Loucy (cell line): ENCODE results near the gene IMP3.

Source experiments
- H2AFZ ChIP-seq: fragments of 200-600 bp; sonication (generic); 2 replicates; pipeline ENCODE4 v1.6.0; 2016; ENCODE audit warnings: antibody characterized with exemption, mild to moderate bottlenecking, low read length, moderate library complexity
- H3F3A ChIP-seq: fragments of 200-600 bp; 2 replicates; pipeline ENCODE4 v1.6.0; 2016; ENCODE audit warnings: antibody characterized with exemption, low read depth, mild to moderate bottlenecking
- H3K27me3 ChIP-seq: fragments of 200-600 bp; sonication (generic); 2 replicates; pipeline ENCODE4 v1.6.1; 2014; ENCODE audit warnings: low read length, mild to moderate bottlenecking; ENCODE audit not compliant: insufficient read depth, poor library complexity, severe bottlenecking
- H3K36me3 ChIP-seq: fragments of 200-600 bp; sonication (generic); 2 replicates; pipeline ENCODE4 v1.6.1; 2016; ENCODE audit warnings: low read length; ENCODE audit not compliant: insufficient read depth
- H3K4me1 ChIP-seq: fragments of 200-600 bp; sonication (generic); 2 replicates; pipeline ENCODE4 v1.5.1; 2014; ENCODE audit warnings: low read length, mild to moderate bottlenecking; ENCODE audit not compliant: insufficient read depth, poor library complexity, severe bottlenecking
- H3K4me2 ChIP-seq: fragments of 200-600 bp; sonication (generic); 2 replicates; pipeline ENCODE4 v1.6.0; 2014; ENCODE audit warnings: antibody characterized with exemption, low read length, low read depth, mild to moderate bottlenecking; ENCODE audit not compliant: poor library complexity, severe bottlenecking
- H3K4me3 ChIP-seq: fragments of 200-600 bp; sonication (generic); 2 replicates; pipeline ENCODE4 v1.5.1; 2014; ENCODE audit warnings: low read length, mild to moderate bottlenecking, mixed read lengths; ENCODE audit not compliant: poor library complexity, severe bottlenecking
- H3K79me2 ChIP-seq: fragments of 200-600 bp; sonication (generic); 2 replicates; pipeline ENCODE4 v1.6.1; 2014; ENCODE audit warnings: low read length; ENCODE audit not compliant: insufficient read depth
- H3K9ac ChIP-seq: fragments of 200-600 bp; sonication (generic); 2 replicates; pipeline ENCODE4 v1.6.0; 2014; ENCODE audit warnings: mild to moderate bottlenecking, low read depth, low read length, moderate library complexity; ENCODE audit not compliant: poor library complexity, severe bottlenecking
- H3K9me2 ChIP-seq: fragments of 200-600 bp; sonication (generic); replicated peaks from 2 replicates; pipeline ENCODE4 v1.6.1; 2016; ENCODE audit warnings: low read depth, low read length, mixed read lengths
- H3K9me3 ChIP-seq: fragments of 200-600 bp; sonication (generic); 2 replicates; pipeline ENCODE4 v1.6.1; 2014; ENCODE audit warnings: mild to moderate bottlenecking, antibody characterized with exemption, low read length, low read depth; ENCODE audit not compliant: insufficient read depth
- H4K20me1 ChIP-seq: fragments of 200-600 bp; sonication (generic); 2 replicates; pipeline ENCODE4 v1.6.0; 2014; ENCODE audit warnings: antibody characterized with exemption, low read length, mild to moderate bottlenecking; ENCODE audit not compliant: insufficient read depth, poor library complexity, severe bottlenecking
- CTCF ChIP-seq: fragments of 200-600 bp; sonication (generic); conservative IDR thresholded peaks from 2 replicates; pipeline ENCODE4 v1.5.1; 2014; ENCODE audit warnings: mild to moderate bottlenecking, antibody characterized with exemption, low read length
- EZH2phosphoT487 ChIP-seq: fragments of 200-600 bp; IDR thresholded peaks from 2 replicates; pipeline ENCODE4 v1.6.1; 2018; ENCODE audit warnings: antibody characterized with exemption, mild to moderate bottlenecking, moderate library complexity, borderline replicate concordance

The IMP3 gene

GRCh38 chr15:75673426-75674235 is 33.6 kb upstream of the IMP3 start:
- Histone ChIP-seq H3K4me3 (no peak overlapping the region), H3K4me1 (no peaks in the 10 kb centered on the region), H3K9me2 (no peaks in the 10 kb centered on the region), H3K27me3 (no peaks in the 10 kb centered on the region), H4K20me1 (no peaks in the 10 kb centered on the region), H3F3A (no peaks in the 10 kb centered on the region), H3K9me3 (no peaks in the 10 kb centered on the region), H3K4me2 (no peak overlapping the region), H3K79me2 (no peaks in the 10 kb centered on the region), H3K9ac (no peak overlapping the region), H2AFZ (no peak overlapping the region), H3K36me3 (no peaks in the 10 kb centered on the region)
- no peak for TF ChIP-seq EZH2phosphoT487
- TF ChIP-seq CTCF: no peak

- H3K9me3 ChIP-seq: no peaks in the 10 kb centered on the region
- no peak overlapping the region for H3K4me2 ChIP-seq
- H3K4me3 ChIP-seq: no peak overlapping the region
- no peaks in the 10 kb centered on the region for H3K9me2 ChIP-seq
- no peaks in the 10 kb centered on the region for H3K4me1 ChIP-seq
- no peak overlapping the region for H3K9ac ChIP-seq
- H2AFZ ChIP-seq: no peak overlapping the region
- H3K79me2 ChIP-seq: no peaks in the 10 kb centered on the region
- no peaks in the 10 kb centered on the region for H3K27me3 ChIP-seq
- H3K36me3 ChIP-seq: no peaks in the 10 kb centered on the region
- no peaks in the 10 kb centered on the region for H4K20me1 ChIP-seq
- TF ChIP-seq EZH2phosphoT487 (no peak), CTCF (no peak)
- no peaks in the 10 kb centered on the region for H3F3A ChIP-seq
Measured at GRCh38 chr15:75672646-75673425, 32.8 kb upstream of the IMP3 start.

GRCh38 chr15:75671730-75672602 is 31.9 kb upstream of the IMP3 start:
- Histone ChIP-seq H3K9me2 (no peaks in the 10 kb centered on the region), H3K9me3 (no peaks in the 10 kb centered on the region), H3K79me2 (no peaks in the 10 kb centered on the region), H3K27me3 (no peaks in the 10 kb centered on the region), H4K20me1 (no peaks in the 10 kb centered on the region), H2AFZ (no peak overlapping the region), H3K9ac (no peak overlapping the region), H3K4me2 (no peak overlapping the region), H3K4me1 (no peaks in the 10 kb centered on the region), H3K36me3 (no peaks in the 10 kb centered on the region), H3K4me3 (no peak overlapping the region), H3F3A (no peaks in the 10 kb centered on the region)
- TF ChIP-seq EZH2phosphoT487 (no peak), CTCF (no peak)
